NCI-H2081 treated with DMSO at 0.1 percent for 48 hours (cell line): Measurements from ENCODE around the gene SKI.
"Not testable (repeated sequence)": the region's sequence is repeated elsewhere in the genome, so short reads cannot be mapped to it uniquely, and the experiment has no call there.

Experiments
- DNase-seq: peaks from one replicate; lab custom pipeline; 2025; lab: John Stamatoyannopoulos, UW

SKI gene

DNA sequence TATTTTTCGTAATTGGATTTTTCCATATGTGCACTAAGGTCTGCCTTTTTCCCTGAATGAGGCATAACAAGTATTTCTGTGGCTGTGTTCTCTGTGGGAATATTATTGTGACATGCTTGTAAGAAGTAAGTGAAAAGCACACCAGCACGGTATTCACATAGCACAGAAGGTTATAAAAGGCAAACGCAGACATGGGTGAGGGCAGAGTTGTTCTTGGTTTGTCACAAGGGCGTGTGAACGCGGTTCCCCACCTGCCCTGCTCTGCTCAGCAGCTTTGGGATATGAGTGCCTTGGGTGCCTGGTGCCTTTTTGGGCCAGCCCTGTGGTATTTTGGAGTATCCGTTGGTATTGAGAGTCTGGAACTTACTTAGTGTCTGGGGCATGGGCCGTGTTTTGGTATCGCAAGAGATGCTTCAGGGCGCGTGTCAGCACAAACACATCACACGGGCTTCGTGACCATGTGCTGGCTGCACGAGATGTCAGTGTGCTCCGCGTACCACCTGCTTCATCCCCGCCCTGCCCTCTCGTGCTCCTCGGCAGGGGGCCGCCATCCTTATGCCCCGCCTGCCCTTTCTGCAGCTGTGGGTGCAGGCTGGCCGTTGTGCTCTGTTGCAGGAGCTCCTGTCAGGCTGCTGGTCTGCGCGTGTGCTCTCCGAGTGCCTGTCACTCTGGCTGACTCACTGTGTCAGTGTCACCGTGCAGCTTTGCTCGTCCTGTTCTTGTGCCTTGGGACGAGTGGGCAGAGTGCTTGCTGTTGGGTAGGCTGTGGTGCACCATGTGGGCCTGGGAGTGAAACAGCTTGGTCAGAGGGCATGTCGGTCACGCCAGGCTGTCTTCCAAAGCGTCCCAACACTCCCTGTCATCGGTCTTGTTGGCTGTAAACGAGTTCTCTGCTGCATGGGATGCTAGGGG lies 15.0 kb downstream of the SKI start:
- DNase-seq = no peak

DNA sequence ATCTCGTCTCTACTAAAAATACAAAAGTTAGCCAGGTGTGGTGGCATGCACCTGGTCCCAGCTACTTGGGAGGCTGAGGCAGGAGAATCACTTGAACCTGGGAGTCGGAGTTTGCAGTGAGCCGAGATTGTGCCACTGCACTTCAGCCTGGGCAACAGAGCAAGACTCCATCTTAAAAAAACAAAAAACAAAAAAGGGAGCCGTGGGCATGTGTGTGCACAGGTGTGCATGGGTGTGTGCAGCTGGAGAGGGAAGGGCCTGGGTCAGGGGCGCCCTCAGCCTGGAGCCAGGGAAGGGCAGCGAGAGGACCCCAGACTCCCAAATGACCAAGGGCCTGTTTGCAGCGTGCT lies 18.9 kb downstream of the SKI start:
- DNase-seq = not testable (repeated sequence)

- DNase-seq = no peak
Observed at GRCh38 chr1:2247760-2248126, 19.6 kb downstream of the SKI start.

DNA sequence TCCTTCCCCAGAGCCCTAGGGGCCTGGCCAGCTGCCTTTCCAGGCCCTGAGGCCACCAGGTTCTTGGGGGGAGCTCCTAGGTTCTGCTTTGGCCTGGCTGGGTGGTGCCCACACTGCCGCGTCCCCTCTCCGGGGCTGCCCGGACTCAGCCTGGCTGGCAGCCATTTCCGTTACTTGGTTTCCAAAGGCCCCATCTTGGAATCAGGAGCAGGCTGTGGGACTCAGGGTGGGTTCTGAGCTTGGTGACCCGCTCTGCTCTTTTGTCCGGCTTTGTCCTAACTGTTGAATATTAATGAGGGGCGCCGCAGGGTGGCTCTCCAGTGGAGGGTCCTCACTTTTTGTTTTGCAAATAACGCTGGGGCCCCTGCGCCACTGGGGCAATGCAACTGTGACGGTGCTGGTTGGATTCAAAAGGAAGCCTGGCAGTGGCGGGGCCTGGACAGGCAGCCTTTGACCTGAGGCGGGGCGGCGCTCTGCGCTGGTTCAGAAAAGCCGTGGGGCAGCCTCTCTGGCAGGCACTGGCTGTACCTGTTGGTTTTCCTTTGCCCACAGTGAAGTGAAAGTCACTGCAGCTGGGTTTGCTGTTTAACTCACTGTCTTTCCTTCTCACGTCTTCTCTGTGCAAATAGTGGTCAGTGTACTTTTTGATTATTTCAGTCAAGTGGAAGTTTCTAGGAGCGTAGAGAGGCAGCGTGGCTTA lies 20.2 kb downstream of the SKI start:
- DNase-seq = no peak

DNA sequence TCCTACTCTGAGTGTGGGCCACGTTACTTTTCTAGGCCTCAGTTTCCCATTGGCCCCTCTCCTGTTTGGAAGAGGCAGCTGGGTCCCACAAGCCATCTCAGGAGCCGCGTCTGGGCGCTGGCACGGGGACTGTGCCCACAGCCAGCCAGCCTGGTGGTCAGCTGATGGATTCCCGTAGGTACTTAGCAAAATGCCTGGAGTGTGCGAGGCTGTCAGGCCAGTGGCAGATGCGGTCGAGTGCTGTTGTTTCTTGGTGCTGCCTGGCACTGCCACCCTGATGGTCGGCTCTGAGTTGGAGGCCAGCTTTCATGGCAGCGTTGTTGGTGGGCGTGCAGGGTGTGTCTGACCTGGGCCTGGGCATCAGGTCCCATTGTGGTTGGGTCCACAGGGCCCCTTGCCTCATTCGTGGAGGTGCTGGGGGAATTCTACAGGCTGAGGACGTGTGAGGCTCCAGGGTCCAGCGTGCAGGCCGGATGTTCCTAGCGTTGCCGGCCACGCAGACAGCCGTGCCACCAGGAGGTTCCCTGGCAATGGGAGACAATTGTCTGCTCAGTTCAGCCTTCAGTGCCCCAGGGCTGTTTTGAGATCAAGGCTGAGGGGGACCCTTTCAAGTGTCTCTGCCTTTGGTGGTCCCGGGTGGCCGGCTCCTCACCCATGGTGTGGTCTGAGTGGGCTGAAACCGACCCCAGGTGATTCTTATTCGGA lies 20.9 kb downstream of the SKI start:
- DNase-seq = no peak

GRCh38 chr1:2249559-2249906 lies 21.4 kb downstream of the SKI start:
- no peak for DNase-seq

GRCh38 chr1:2250721-2251281 lies 22.7 kb downstream of the SKI start:
- no peak for DNase-seq

- no peak for DNase-seq
Observed at GRCh38 chr1:2251363-2251762, 23.2 kb downstream of the SKI start.

DNA sequence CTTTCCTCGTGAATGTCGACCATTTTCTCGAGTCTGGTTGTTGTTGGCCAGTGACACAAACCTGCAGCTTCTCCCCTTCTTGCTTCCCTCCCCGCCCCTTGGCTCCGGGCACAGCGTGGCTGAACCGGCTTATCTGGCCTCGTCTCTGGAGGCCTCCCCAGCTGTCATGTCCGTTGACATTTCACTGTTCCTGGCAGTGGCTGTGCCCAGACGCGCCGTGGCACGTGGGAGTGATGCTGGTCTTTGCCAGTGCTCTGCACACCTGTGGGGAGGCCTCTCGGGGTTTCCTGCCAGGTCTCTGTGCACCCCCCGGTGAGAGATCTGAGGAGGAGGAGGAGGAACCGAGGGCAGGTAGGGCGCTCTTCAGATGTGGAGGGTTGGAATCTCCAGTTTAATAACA lies 23.7 kb downstream of the SKI start:
- DNase-seq = no peak

- DNase-seq = no peak
Observed at GRCh38 chr1:2252423-2252822, 24.3 kb downstream of the SKI start.

- no peak for DNase-seq
Observed at GRCh38 chr1:2253036-2253796, 25.1 kb downstream of the SKI start.

- no peak for DNase-seq
Observed at GRCh38 chr1:2253797-2254480, 25.8 kb downstream of the SKI start.

- DNase-seq = no peak
Observed at GRCh38 chr1:2255047-2255419, 26.9 kb downstream of the SKI start.

- DNase-seq = no peak
Observed at GRCh38 chr1:2255420-2256369, 27.6 kb downstream of the SKI start.

- DNase-seq = no peak
Observed at GRCh38 chr1:2256435-2257244, 28.5 kb downstream of the SKI start.

- DNase-seq = no peak
Observed at GRCh38 chr1:2257245-2257627, 29.1 kb downstream of the SKI start.

DNA sequence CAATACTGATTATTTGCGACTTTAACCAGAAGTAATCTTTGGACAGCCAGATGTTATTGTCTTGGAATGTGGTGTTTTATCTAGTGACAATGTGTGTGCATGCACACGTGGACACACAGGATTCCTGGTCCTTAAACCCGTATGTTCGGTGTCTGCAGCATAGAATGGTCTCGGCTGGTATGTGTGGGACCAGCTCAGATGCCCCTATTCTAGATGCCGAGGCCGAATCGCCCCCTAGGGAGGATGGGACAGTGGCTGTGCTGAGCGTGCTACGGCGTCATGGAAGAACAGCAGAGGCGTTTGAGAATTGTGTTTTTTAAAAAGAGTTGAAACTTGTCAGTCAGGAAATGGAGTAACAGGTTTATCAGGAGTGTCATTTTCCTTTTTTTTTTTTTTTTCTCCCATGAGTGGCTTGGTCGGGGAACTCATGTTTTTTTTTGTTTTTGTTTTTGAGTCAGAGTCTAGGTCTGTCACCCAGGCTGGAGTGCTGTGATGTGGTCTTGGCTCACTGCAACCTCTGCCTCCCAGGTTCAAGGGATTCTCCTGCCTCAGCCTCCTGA lies 30.1 kb downstream of the SKI start:
- DNase-seq = no peak

- DNase-seq = no peak
Observed at GRCh38 chr1:2258996-2259395, 30.9 kb downstream of the SKI start.
